GM12878 (cell line): ENCODE measurements around the gene S100P. TPM values are rescaled to one million over a fixed set of nuclear protein-coding genes. Genes with fewer than 3 reads are reported as not detected.

Source experiments
- ATAC-seq: fragments of 200-7000 bp; cut with Tn5 transposase; 3 replicates; pipeline ENCODE4 v1.9.1; 2020; ENCODE audit warnings: mild to moderate bottlenecking, moderate library complexity
- BruUV-seq: library from RNA; stranded (reverse); fragments of 400-500 nt; replicated peaks from 2 replicates; lab custom pipeline; 2021; lab: Mats Ljungman, UMichigan
- CTCF ChIA-PET: fragments of 300-600 bp; sonication (Branson Sonifier 250); formaldehyde crosslinking; extraction: SDS; loops from one replicate; lab custom pipeline; 2021; ENCODE audit warnings: inconsistent platforms; lab: Yijun Ruan, JAX
- POLR2A ChIA-PET: fragments of 350-600 bp; formaldehyde crosslinking; extraction: SDS; loops from one replicate; lab custom pipeline; 2021; ENCODE audit warnings: inconsistent platforms; lab: Charles Lee
- RAD21 ChIA-PET: fragments of 300-600 bp; sonication (Branson Sonifier 250); formaldehyde crosslinking; loops from one replicate; lab custom pipeline; 2023; ENCODE audit warnings: antibody characterized with exemption; ENCODE audit not compliant: unreplicated experiment; lab: Charles Lee
- SMC1A ChIA-PET: fragments of 300-600 bp; sonication (Branson Sonifier 250); formaldehyde crosslinking; loops from one replicate; lab custom pipeline; 2023; ENCODE audit not compliant: unreplicated experiment, uncharacterized antibody; lab: Charles Lee
- DNase-seq: peaks from one replicate; pipeline ENCODE4 v3.0.0-alpha.2; 2011; ENCODE audit warnings: low read depth, low spot score
- FAIRE-seq: peaks from 3 replicates; lab custom pipeline; 2011; peaks lifted over from hg19 to GRCh38; lab: Jason Lieb, UNC
- H2AFZ ChIP-seq: 2 replicates; pipeline ENCODE4 v1.6.0; 2011; ENCODE audit warnings: low read depth, low read length, control low read depth; ENCODE audit not compliant: control insufficient read depth
- H3K27ac ChIP-seq: 2 replicates; pipeline ENCODE4 v1.5.1; 2011; ENCODE audit warnings: control low read depth; ENCODE audit not compliant: control insufficient read depth, insufficient read depth
- H3K27me3 ChIP-seq, 2 experiments: replicated peaks in 1 of 2; 2 replicates each; pipeline versions ENCODE4 v1.6.0 to v1.6.1; 2011; ENCODE audit warnings: low read length in 1 of 2; ENCODE audit not compliant: control insufficient read depth in 2 of 2, insufficient read depth in 2 of 2
- H3K36me3 ChIP-seq, 2 experiments: 2 replicates each; pipeline ENCODE4 v1.5.1; 2011; ENCODE audit warnings: low read length in 1 of 2; ENCODE audit not compliant: control insufficient read depth in 2 of 2, insufficient read depth in 2 of 2
- H3K4me1 ChIP-seq: 2 replicates; pipeline ENCODE4 v1.6.1; 2011; ENCODE audit warnings: mild to moderate bottlenecking, low read length, moderate library complexity, mixed read lengths; ENCODE audit not compliant: control insufficient read depth, insufficient read depth
- H3K4me2 ChIP-seq: 2 replicates; pipeline ENCODE4 v1.6.0; 2011; ENCODE audit warnings: control low read depth; ENCODE audit not compliant: control insufficient read depth, insufficient read depth
- H3K4me3 ChIP-seq: fragments of 200-600 bp; sonication (generic); 2 replicates; pipeline ENCODE4 v1.5.1; 2016
- H3K79me2 ChIP-seq: 2 replicates; pipeline ENCODE4 v1.6.0; 2011; ENCODE audit warnings: low read length; ENCODE audit not compliant: control insufficient read depth, insufficient read depth
- H3K9ac ChIP-seq: 2 replicates; pipeline ENCODE4 v1.8.0; 2011; ENCODE audit warnings: low read length, control low read depth, mixed read lengths; ENCODE audit not compliant: control insufficient read depth, insufficient read depth
- H3K9me3 ChIP-seq: replicated peaks from 3 replicates; pipeline ENCODE4 v1.5.1; 2011; ENCODE audit warnings: mild to moderate bottlenecking, low read length; ENCODE audit not compliant: control insufficient read depth, insufficient read depth
- H4K20me1 ChIP-seq: 2 replicates; pipeline ENCODE4 v1.6.0; 2011; ENCODE audit not compliant: control insufficient read depth, insufficient read depth
- CBX5 ChIP-seq: sonication (generic); IDR thresholded peaks from 2 replicates; pipeline ENCODE4 v1.6.1; 2016; ENCODE audit warnings: low read depth, moderate library complexity, mild to moderate bottlenecking, inconsistent platforms
- FOXM1 ChIP-seq: IDR thresholded peaks from 2 replicates; pipeline ENCODE4 v1.6.1; 2012; ENCODE audit warnings: low read depth, mild to moderate bottlenecking, inconsistent platforms, low read length, moderate library complexity
- HDGF ChIP-seq: fragments of 450-650 bp; IDR thresholded peaks from 2 replicates; pipeline ENCODE4 v1.6.1; 2016; ENCODE audit warnings: antibody characterized with exemption
- NFXL1 ChIP-seq: fragments of 450-650 bp; IDR thresholded peaks from 2 replicates; pipeline ENCODE4 v1.6.1; 2017; ENCODE audit warnings: antibody characterized with exemption, mild to moderate bottlenecking, borderline replicate concordance
- NR2C1 ChIP-seq: fragments of 450-650 bp; IDR thresholded peaks from 2 replicates; pipeline ENCODE4 v1.6.1; 2017; ENCODE audit warnings: antibody characterized with exemption, mild to moderate bottlenecking, moderate library complexity
- RELA ChIP-seq: fragments of 450-650 bp; IDR thresholded peaks from 2 replicates; pipeline ENCODE4 v1.8.0; 2014; ENCODE audit warnings: borderline replicate concordance; ENCODE audit not compliant: partially characterized antibody
- SREBF2 ChIP-seq: IDR thresholded peaks from 2 replicates; pipeline ENCODE4 v1.6.1; 2012; ENCODE audit warnings: mild to moderate bottlenecking, low read length
- ZBED1 ChIP-seq: IDR thresholded peaks from 2 replicates; pipeline ENCODE4 v1.6.1; 2016; ENCODE audit warnings: borderline replicate concordance
- WGBS: methylation state at CpG from one replicate; pipeline ENCODE4 v1.1.6; 2016; ENCODE audit warnings: low lambda C conversion rate; ENCODE audit not compliant: insufficient replicate concordance, insufficient coverage; ENCODE audit errors: missing lambda C conversion rate; 5-methylcytosine and 5-hydroxymethylcytosine counted together
- in situ Hi-C: fragments of 300-500 bp; cut with MboI; formaldehyde crosslinking; loops from 9 replicates; pipeline ENCODE4 v1.14.3; 2018; ENCODE audit warnings: mixed read lengths
- intact Hi-C: fragments of 100-400 bp; cut with micrococcal nuclease; formaldehyde crosslinking; loops from one replicate; pipeline ENCODE4 v1.14.2; 2022; ENCODE audit not compliant: unreplicated experiment
- polyA plus RNA-seq, 11 experiments: library from polyadenylated mRNA; depleted of rRNA in 4 of 11; unstranded in 6 of 11; stranded (reverse) in 5 of 11; fragments of >200 nt; fragmentation: Nextera tagmentation in 4 of 11; fragmentation: Illumina TruSeq in 1 of 11; extraction: Ambion mirVana in 4 of 11; extraction: Trizol in 1 of 11; gene quantifications; 1 replicate in 1 of 11; 2 replicates in 10 of 11; pipeline versions ENCODE4 v1.2.1 to v1.2.3, GENCODE V29; 2011 to 2016; ENCODE audit warnings: inconsistent platforms in 2 of 11, missing spikeins in 2 of 11, low read depth in 1 of 11
- total RNA-seq, 4 experiments: library from RNA; depleted of rRNA in 3 of 4; stranded (reverse); fragments of >200 nt in 3 of 4; fragmentation: Illumina TruSeq in 1 of 4; extraction: Trizol in 1 of 4; gene quantifications; 2 replicates each; pipeline versions ENCODE4 v1.2.1 to v1.2.3, GENCODE V29; 2013 to 2021
- TF ChIP-seq, protein P1 (sequence below): fragments of 450-650 bp; conservative IDR thresholded peaks from 2 replicates; pipeline ENCODE4 v1.6.1; 2017; ENCODE audit warnings: mild to moderate bottlenecking, moderate library complexity
- TF ChIP-seq, protein P2 (sequence below): fragments of 450-650 bp; IDR thresholded peaks from 2 replicates; pipeline ENCODE4 v1.6.1; 2016; ENCODE audit warnings: mild to moderate bottlenecking
- TF ChIP-seq, protein P3 (sequence below): IDR thresholded peaks from 2 replicates; pipeline ENCODE4 v1.6.1; 2012; ENCODE audit warnings: low read depth, low read length, improper control_type of control experiment
- TF ChIP-seq, protein P4 (sequence below): fragments of 450-650 bp; IDR thresholded peaks from 2 replicates; pipeline ENCODE4 v1.6.1; 2017; ENCODE audit warnings: low read depth, mild to moderate bottlenecking, moderate library complexity
- TF ChIP-seq, protein P5 (sequence below): fragments of 450-650 bp; IDR thresholded peaks from 2 replicates; pipeline ENCODE4 v1.6.1; 2016; ENCODE audit warnings: mild to moderate bottlenecking, moderate library complexity, borderline replicate concordance

The S100P gene
- total and polyA plus RNA-seq, 10 of the 15 experiments (the other 5 are each of a cell fraction or from before 2014, with no cell fraction given): 0.90 TPM; not detected in 9

DNA sequence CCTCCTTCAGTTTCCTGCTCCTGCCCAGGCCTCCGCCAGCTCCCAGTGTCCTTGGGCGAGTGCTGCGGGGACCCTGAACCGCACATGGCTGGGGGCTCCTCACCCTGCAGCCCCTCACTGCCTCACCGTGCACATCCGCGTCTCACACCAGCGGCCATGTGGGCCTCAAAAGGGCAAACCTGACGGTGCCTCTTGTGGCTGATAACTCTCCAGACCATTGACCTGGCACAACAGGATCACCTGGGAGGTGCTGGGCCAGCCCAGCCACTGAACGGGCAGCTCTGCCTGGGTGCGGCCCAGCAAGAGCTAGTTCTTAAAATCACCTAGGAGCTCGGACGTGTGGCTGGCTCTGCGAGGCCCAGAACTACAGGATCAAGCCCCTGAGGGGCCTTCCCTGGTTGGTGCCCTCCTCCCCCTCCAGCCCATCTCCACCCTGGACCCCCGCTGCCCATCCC lies 4.1 kb upstream of the S100P start (continued):
- TF ChIP-seq FOXM1 (no peak), CBX5 (no peak), ZBED1 (no peak)
- TF ChIP-seq, protein P1, sequence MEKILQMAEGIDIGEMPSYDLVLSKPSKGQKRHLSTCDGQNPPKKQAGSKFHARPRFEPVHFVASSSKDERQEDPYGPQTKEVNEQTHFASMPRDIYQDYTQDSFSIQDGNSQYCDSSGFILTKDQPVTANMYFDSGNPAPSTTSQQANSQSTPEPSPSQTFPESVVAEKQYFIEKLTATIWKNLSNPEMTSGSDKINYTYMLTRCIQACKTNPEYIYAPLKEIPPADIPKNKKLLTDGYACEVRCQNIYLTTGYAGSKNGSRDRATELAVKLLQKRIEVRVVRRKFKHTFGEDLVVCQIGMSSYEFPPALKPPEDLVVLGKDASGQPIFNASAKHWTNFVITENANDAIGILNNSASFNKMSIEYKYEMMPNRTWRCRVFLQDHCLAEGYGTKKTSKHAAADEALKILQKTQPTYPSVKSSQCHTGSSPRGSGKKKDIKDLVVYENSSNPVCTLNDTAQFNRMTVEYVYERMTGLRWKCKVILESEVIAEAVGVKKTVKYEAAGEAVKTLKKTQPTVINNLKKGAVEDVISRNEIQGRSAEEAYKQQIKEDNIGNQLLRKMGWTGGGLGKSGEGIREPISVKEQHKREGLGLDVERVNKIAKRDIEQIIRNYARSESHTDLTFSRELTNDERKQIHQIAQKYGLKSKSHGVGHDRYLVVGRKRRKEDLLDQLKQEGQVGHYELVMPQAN: no peak
- TF ChIP-seq, protein P2, sequence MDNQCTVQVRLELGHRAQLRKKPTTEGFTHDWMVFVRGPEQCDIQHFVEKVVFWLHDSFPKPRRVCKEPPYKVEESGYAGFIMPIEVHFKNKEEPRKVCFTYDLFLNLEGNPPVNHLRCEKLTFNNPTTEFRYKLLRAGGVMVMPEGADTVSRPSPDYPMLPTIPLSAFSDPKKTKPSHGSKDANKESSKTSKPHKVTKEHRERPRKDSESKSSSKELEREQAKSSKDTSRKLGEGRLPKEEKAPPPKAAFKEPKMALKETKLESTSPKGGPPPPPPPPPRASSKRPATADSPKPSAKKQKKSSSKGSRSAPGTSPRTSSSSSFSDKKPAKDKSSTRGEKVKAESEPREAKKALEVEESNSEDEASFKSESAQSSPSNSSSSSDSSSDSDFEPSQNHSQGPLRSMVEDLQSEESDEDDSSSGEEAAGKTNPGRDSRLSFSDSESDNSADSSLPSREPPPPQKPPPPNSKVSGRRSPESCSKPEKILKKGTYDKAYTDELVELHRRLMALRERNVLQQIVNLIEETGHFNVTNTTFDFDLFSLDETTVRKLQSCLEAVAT: no peak

DNA sequence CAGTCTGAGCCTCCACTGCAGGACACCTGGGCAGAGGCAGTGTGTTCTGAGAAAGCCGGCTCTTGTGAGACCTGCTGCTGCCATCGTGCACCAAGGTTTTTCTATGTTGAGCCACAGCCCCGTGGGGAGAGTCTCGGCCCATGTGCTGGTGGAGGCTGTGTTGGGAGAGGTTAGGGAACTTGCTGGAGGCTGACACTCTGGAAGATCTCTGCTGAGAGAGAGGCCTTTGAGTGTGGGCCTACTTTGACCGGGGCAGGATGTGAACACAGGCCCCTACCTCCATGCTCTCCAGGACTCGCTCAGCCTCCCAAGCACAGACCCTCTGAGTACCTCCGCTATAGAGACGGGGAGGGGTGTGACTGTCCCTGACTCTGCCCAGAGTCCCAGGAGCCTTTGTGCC lies 1.3 kb upstream of the S100P start:
- DNase-seq: no peak
- Histone ChIP-seq H3K27me3 (no peaks in the 10 kb centered on the region), H3K9me3 (no peaks in the 10 kb centered on the region), H3K4me3 (no peak overlapping the region), H3K36me3 (no peaks in the 10 kb centered on the region), H3K27ac (no peak overlapping the region), H3K4me1 (peaks cover 16% of the 10 kb centered on the region), H2AFZ (no peak overlapping the region), H3K4me2 (no peak overlapping the region), H3K79me2 (no peaks in the 10 kb centered on the region), H4K20me1 (no peaks in the 10 kb centered on the region), H3K9ac (no peak overlapping the region)
- no peak for ATAC-seq
- WGBS: 95% methylated on average over 8 of the region's 8 CpGs
- CTCF ChIA-PET: no interaction called here
- RAD21 ChIA-PET: no interaction called here
- SMC1A ChIA-PET: no interaction called here
- no TSS peak for BruUV-seq
- intact Hi-C loops (no loop called here), in situ Hi-C loops (no loop called here)
- no peak for FAIRE-seq
- POLR2A ChIA-PET: interaction anchor here (0.6 kb wide), 1 partner anchor 971 kb away, joined by 3 read pairs; no protein-coding TSS in a partner anchor
- TF ChIP-seq RELA (no peak), NR2C1 (no peak), SREBF2 (no peak), NFXL1 (no peak), HDGF (no peak)
- TF ChIP-seq, protein P3, sequence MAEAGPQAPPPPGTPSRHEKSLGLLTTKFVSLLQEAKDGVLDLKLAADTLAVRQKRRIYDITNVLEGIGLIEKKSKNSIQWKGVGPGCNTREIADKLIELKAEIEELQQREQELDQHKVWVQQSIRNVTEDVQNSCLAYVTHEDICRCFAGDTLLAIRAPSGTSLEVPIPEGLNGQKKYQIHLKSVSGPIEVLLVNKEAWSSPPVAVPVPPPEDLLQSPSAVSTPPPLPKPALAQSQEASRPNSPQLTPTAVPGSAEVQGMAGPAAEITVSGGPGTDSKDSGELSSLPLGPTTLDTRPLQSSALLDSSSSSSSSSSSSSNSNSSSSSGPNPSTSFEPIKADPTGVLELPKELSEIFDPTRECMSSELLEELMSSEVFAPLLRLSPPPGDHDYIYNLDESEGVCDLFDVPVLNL: no peak
- TF ChIP-seq, protein P4, sequence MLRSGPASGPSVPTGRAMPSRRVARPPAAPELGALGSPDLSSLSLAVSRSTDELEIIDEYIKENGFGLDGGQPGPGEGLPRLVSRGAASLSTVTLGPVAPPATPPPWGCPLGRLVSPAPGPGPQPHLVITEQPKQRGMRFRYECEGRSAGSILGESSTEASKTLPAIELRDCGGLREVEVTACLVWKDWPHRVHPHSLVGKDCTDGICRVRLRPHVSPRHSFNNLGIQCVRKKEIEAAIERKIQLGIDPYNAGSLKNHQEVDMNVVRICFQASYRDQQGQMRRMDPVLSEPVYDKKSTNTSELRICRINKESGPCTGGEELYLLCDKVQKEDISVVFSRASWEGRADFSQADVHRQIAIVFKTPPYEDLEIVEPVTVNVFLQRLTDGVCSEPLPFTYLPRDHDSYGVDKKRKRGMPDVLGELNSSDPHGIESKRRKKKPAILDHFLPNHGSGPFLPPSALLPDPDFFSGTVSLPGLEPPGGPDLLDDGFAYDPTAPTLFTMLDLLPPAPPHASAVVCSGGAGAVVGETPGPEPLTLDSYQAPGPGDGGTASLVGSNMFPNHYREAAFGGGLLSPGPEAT: no peak
- TF ChIP-seq, protein P5, sequence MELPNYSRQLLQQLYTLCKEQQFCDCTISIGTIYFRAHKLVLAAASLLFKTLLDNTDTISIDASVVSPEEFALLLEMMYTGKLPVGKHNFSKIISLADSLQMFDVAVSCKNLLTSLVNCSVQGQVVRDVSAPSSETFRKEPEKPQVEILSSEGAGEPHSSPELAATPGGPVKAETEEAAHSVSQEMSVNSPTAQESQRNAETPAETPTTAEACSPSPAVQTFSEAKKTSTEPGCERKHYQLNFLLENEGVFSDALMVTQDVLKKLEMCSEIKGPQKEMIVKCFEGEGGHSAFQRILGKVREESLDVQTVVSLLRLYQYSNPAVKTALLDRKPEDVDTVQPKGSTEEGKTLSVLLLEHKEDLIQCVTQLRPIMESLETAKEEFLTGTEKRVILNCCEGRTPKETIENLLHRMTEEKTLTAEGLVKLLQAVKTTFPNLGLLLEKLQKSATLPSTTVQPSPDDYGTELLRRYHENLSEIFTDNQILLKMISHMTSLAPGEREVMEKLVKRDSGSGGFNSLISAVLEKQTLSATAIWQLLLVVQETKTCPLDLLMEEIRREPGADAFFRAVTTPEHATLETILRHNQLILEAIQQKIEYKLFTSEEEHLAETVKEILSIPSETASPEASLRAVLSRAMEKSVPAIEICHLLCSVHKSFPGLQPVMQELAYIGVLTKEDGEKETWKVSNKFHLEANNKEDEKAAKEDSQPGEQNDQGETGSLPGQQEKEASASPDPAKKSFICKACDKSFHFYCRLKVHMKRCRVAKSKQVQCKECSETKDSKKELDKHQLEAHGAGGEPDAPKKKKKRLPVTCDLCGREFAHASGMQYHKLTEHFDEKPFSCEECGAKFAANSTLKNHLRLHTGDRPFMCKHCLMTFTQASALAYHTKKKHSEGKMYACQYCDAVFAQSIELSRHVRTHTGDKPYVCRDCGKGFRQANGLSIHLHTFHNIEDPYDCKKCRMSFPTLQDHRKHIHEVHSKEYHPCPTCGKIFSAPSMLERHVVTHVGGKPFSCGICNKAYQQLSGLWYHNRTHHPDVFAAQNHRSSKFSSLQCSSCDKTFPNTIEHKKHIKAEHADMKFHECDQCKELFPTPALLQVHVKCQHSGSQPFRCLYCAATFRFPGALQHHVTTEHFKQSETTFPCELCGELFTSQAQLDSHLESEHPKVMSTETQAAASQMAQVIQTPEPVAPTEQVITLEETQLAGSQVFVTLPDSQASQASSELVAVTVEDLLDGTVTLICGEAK: no peak
